IPS-15b (cell line): ENCODE data around the gene DENND2A.
A peak's percentile ranks its signal among the peaks of the same experiment; 100 is the strongest.
"Not testable (repeated sequence)": the region's sequence is repeated elsewhere in the genome, so short reads cannot be mapped to it uniquely, and the experiment has no call there.

Source experiments
- H3K27me3 ChIP-seq: one replicate; pipeline ENCODE4 v1.6.1; 2013; ENCODE audit warnings: low read length; ENCODE audit not compliant: control insufficient read depth, insufficient read depth
- H3K36me3 ChIP-seq: one replicate; pipeline ENCODE4 v1.6.1; 2013; ENCODE audit warnings: low read length; ENCODE audit not compliant: control insufficient read depth, insufficient read depth
- H3K4me1 ChIP-seq: one replicate; pipeline ENCODE4 v1.6.1; 2013; ENCODE audit warnings: mild to moderate bottlenecking, low read length; ENCODE audit not compliant: control insufficient read depth, insufficient read depth
- H3K4me3 ChIP-seq: one replicate; pipeline ENCODE4 v1.5.1; 2013; ENCODE audit warnings: low read depth, low read length
- H3K9ac ChIP-seq: one replicate; pipeline ENCODE4 v1.6.1; 2013; ENCODE audit warnings: low read depth, mild to moderate bottlenecking, low read length
- H3K9me3 ChIP-seq: one replicate; pipeline ENCODE4 v1.6.1; 2013; ENCODE audit warnings: mild to moderate bottlenecking, low read length; ENCODE audit not compliant: control insufficient read depth, insufficient read depth

Gene DENND2A

DNA sequence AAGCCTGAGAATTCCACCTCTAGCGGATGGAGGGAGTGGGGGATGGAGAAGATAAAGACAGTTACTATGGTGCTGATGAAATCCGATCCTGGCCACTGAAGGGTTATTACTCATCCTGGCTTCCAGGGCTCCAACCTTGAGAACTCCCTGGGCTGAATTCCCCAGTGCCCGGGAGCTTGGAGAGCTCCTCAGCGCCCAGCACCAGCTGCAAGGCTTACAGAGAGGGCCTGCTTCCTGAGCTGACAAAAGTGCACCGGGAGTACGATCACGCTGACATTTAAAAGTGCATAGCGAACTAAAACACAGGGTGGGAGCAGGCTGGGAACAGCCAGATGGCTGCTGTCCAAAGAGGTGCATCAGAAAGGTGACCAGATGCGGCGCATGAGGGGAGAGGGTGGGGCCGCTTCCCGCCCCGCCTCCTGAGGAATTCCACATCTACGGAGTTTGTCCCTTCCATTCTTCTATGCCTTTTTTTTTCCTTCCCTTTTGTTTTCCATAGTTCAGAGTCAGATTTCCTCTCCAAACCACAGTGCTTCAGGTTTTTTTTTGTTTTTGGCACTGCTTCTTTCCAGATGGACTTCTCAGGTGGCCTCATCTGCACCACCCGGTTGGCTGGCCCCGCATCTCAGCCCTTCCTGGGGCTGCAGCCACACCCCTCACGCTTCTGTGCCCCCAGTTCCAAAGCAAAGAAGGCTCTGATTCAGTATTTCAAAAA is 98.9 kb downstream of the DENND2A start:
- Histone ChIP-seq H3K4me3 (peak overlapping the region; percentile 53), H3K4me1 (peaks cover 10% of the 10 kb centered on the region), H3K9ac (peak overlapping the region; percentile 81)

GRCh38 chr7:140541176-140541512 is 99.5 kb downstream of the DENND2A start:
- Histone ChIP-seq H3K27me3 (no peaks in the 10 kb centered on the region), H3K4me3 (no peak overlapping the region), H3K9me3 (no peaks in the 10 kb centered on the region), H3K9ac (no peak overlapping the region), H3K36me3 (no peaks in the 10 kb centered on the region), H3K4me1 (peaks cover 10% of the 10 kb centered on the region)

More for the DNA sequence above, 98.9 kb downstream of the DENND2A start:
- no peaks in the 10 kb centered on the region for H3K9me3 ChIP-seq
- H3K36me3 ChIP-seq = no peaks in the 10 kb centered on the region
- no peaks in the 10 kb centered on the region for H3K27me3 ChIP-seq

- H3K9ac ChIP-seq = no peak overlapping the region
- H3K27me3 ChIP-seq = no peaks in the 10 kb centered on the region
- no peaks in the 10 kb centered on the region for H3K36me3 ChIP-seq
- peaks cover 10% of the 10 kb centered on the region for H3K4me1 ChIP-seq
- H3K4me3 ChIP-seq = no peak overlapping the region
- no peaks in the 10 kb centered on the region for H3K9me3 ChIP-seq
These were observed 100.4 kb downstream of the DENND2A start for GRCh38 chr7:140540136-140540777.

- H3K4me3 ChIP-seq = no peak overlapping the region
- H3K9me3 ChIP-seq = no peaks in the 10 kb centered on the region
- no peak overlapping the region for H3K9ac ChIP-seq
- H3K4me1 ChIP-seq = peaks cover 10% of the 10 kb centered on the region
- H3K36me3 ChIP-seq = no peaks in the 10 kb centered on the region
- no peaks in the 10 kb centered on the region for H3K27me3 ChIP-seq
These were observed 101.2 kb downstream of the DENND2A start for GRCh38 chr7:140539461-140539860.

GRCh38 chr7:140537750-140538482 is 102.7 kb downstream of the DENND2A start:
- Histone ChIP-seq H3K36me3 (no peaks in the 10 kb centered on the region), H3K4me3 (no peak overlapping the region), H3K9me3 (no peaks in the 10 kb centered on the region), H3K4me1 (peaks cover 10% of the 10 kb centered on the region), H3K9ac (no peak overlapping the region), H3K27me3 (no peaks in the 10 kb centered on the region)

DNA sequence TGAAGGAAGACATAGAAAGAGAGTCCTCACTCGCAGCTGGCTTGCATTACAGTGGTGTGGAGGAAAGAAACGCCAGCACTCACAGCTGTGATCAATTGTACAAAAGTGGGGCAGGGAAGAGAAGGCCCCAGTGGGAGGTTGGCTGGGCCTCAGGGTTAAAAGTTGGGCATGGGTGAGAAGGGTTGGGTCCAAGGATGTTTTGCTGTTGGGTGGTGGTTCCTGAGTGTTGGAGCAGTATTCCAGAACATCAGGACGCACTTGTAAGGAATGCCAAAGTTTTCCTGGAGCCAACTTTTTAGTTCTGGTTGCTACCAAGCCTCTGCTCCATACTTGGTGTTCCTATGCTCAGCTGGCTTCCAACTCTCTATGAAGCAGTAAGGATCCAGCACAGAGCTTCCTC is 105.9 kb downstream of the DENND2A start:
- Histone ChIP-seq H3K36me3 (no peaks in the 10 kb centered on the region), H3K27me3 (no peaks in the 10 kb centered on the region), H3K9me3 (no peaks in the 10 kb centered on the region), H3K9ac (no peak overlapping the region), H3K4me3 (no peak overlapping the region), H3K4me1 (no peaks in the 10 kb centered on the region)

GRCh38 chr7:140533394-140533872 is 107.2 kb downstream of the DENND2A start:
- H3K27me3 ChIP-seq = no peaks in the 10 kb centered on the region
- no peaks in the 10 kb centered on the region for H3K9me3 ChIP-seq
- H3K4me1 ChIP-seq = no peaks in the 10 kb centered on the region
- H3K4me3 ChIP-seq = no peak overlapping the region
- no peak overlapping the region for H3K9ac ChIP-seq
- no peaks in the 10 kb centered on the region for H3K36me3 ChIP-seq

- not testable (repeated sequence) for H3K27me3 ChIP-seq, H3K4me1 ChIP-seq, H3K36me3 ChIP-seq, H3K4me3 ChIP-seq, H3K9me3 ChIP-seq, H3K9ac ChIP-seq
These were observed 111.2 kb downstream of the DENND2A start for GRCh38 chr7:140529428-140529827.

GRCh38 chr7:140526787-140527664 is 113.6 kb downstream of the DENND2A start:
- no peaks in the 10 kb centered on the region for H3K36me3 ChIP-seq
- no peaks in the 10 kb centered on the region for H3K4me1 ChIP-seq
- H3K4me3 ChIP-seq = no peak overlapping the region
- H3K27me3 ChIP-seq = no peaks in the 10 kb centered on the region
- no peak overlapping the region for H3K9ac ChIP-seq
- no peaks in the 10 kb centered on the region for H3K9me3 ChIP-seq

DNA sequence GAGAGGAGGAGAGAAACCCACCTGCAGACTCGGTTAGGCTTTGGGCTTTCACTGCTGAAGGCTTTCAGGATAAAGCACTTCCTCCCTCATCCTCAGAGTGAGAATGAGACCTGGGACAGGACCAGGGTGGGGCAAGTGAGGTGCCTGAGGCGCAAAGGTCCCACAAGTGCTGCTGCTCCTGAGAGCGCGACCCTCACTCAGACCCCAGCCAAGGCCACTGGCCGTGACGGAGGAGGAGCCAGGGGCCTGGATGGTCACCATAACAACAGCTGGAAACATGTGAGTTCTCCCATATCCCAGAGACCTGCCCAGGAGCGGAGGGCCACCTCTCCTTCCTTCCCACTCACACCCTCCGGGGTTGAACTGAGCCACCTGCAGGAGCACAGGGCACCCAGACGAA is 114.4 kb downstream of the DENND2A start:
- H3K4me1 ChIP-seq = no peaks in the 10 kb centered on the region
- no peaks in the 10 kb centered on the region for H3K36me3 ChIP-seq
- H3K4me3 ChIP-seq = no peak overlapping the region
- H3K27me3 ChIP-seq = no peaks in the 10 kb centered on the region
- H3K9me3 ChIP-seq = no peaks in the 10 kb centered on the region
- no peak overlapping the region for H3K9ac ChIP-seq

DNA sequence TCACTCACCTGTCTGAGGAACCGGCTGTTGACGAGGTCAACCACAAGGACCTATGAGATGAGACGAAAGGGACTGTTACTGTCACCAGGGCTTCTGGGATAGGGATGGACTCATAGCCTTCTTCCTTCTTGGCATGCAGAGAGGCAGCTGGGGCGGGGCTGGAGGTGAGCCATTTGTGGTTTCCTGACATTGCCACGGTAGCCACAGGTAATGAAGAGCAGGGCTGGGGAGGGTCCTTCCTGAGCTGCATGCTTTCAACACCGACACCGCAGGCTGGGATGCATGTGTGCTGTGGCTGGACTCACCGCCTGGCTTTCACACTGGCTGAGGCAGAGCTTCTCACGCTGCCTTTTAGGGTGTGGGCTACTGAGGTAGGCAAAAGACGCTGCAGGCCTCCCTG is 114.9 kb downstream of the DENND2A start:
- Histone ChIP-seq H3K4me3 (no peak overlapping the region), H3K9ac (no peak overlapping the region), H3K4me1 (no peaks in the 10 kb centered on the region), H3K9me3 (no peaks in the 10 kb centered on the region), H3K36me3 (no peaks in the 10 kb centered on the region), H3K27me3 (no peaks in the 10 kb centered on the region)
